Parietal lobe (tissue), 2 donors: ENCODE results near the gene HSPA1L. TPM values are rescaled to one million over a fixed set of nuclear protein-coding genes. Genes with fewer than 3 reads are reported as not detected.

Experiments
- small RNA-seq: library from RNA; depleted of rRNA; stranded (forward); fragments of <200 nt; gene quantifications from one replicate; pipeline ENCODE3, GENCODE V24; 2014; ENCODE audit warnings: low replicate concordance
- total RNA-seq: library from RNA; depleted of rRNA; stranded (reverse); fragments of >200 nt; gene quantifications from one replicate; pipeline ENCODE4 v1.2.3, GENCODE V29; 2014

HSPA1L gene
- 3.1 TPM for total RNA-seq

GRCh38 chr6:31815025-31815838 lies at the start of gene HSPA1L, which contains the start of gene HSPA1A:
HSPA1L (minus strand) TSS chr6:31815283; CDS start chr6:31811972, 3,311 bp downstream.
HSPA1A (plus strand) TSS chr6:31815543; CDS start chr6:31815757, 214 bp downstream.

GRCh38 chr6:31862344-31863235 lies 47.5 kb upstream of the HSPA1L start, which contains the start of gene NEU1:
NEU1 (minus strand) TSS chr6:31862821; CDS start chr6:31862776, 45 bp downstream.

DNA sequence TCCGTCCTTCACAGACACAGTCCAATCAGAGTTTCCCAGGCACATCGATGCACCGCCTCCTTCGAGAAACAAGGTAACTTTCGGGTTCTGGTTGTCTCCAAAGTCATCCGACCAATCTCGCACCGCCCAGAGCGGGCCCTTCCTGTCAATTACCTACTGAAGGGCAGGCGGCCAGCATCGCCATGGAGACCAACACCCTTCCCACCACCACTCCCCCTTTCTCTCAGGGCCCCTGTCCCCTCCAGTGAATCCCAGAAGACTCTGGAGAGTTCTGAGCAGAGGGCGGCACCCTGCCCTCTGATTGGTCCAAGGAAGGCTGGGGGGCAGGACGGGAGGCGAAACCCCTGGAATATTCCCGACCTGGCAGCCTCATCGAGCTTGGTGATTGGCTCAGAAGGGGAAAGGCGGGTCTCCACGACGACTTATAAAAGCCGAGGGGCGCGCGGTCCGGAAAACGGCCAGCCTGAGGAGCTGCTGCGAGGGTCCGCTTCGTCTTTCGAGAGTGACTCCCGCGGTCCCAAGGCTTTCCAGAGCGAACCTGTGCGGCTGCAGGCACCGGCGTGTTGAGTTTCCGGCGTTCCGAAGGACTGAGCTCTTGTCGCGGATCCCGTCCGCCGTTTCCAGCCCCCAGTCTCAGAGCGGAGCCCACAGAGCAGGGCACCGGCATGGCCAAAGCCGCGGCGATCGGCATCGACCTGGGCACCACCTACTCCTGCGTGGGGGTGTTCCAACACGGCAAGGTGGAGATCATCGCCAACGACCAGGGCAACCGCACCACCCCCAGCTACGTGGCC lies 12.4 kb upstream of the HSPA1L start, which contains the start of gene HSPA1B:
TSS of gene HSPA1B (plus strand) at position 453 of the 794 bp plus-strand sequence. CDS start at position 666, 213 bp downstream.

DNA sequence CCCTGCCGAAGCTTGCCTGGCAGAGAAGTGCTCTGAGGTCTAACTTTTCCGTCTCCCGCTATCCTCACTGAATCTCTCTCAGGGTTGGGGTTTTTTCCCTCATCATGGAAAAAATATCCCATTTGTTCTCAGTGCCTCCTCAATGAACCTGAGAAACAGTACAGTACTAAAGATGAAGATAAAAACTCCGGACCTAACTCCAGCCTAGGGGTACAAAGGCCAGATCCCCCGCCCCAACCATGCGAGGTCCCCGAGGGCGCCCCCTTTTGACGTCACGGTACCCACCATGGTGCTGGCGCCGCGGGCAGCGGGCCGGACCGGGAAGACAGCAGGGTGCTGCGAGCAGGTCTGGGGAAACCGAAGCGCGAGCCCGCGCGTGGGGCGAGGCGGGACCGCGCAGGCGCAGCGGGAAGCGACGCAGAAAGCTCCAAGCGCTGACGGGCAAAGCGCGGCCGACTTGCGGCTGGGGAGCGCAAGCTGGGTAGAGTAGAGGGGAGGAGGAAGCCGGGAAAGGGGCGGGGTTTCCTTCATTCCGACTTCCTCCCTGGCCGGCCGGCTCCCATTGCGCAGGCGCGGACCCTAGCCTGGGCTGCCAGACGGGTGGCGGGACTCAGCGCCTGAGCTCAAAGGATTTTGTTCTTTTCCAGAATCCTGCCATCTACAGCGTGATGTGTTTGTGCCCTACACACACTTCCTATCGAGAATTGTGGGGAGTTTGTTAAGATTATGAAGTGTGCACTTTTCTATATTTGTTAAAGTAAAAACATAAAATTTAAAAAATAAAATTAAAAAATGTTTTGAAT lies 8.4 kb downstream of the HSPA1L start, which contains the start of gene LSM2:
TSS of gene LSM2 (minus strand) at position 497 of the 803 bp plus-strand sequence. CDS start at position 288, 209 bp downstream.

DNA sequence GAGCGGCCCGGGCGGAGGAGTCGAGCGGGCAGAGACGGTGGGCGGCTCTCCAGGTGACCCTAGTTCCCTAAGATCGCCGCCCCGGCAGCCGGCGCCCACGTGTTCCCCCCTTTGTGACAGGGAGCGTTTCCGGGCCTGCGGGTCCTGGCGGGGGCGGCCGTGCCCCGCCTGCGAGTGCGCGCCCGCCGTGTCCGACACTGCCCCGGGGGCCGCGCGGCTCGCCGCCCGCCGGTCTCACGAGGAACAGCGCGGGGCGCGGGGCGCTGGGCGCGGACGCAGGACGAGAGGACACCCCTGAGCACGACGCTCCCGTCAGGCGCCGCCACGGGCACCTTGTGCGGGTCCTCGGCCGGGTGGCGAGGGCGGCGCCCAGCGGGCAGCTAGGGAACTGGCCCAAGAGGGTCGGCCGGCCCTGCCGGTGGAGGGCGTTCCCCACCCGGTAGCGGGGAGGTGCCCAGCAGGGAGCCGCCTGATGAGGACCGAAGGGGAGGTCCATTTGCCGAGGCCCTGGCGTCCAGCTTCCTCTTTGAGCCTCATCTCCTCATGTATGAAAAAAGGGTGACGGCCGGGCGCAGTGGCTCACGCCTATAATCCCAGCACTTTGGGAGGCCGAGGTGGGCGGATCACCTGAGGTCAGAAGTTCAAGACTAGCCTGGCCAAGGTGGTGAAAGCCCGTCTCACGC lies 19.3 kb downstream of the HSPA1L start, which contains the start of gene VARS1:
TSS of gene VARS1 (minus strand) at position 137 of the 683 bp plus-strand sequence. CDS start 535 bp downstream, outside the sequence.

GRCh38 chr6:31776989-31777666 lies 38.0 kb downstream of the HSPA1L start, which contains the start of gene VWA7:
VWA7 (minus strand) TSS chr6:31777328; CDS start chr6:31776779, 549 bp downstream.

GRCh38 chr6:31762356-31762755 lies 52.7 kb downstream of the HSPA1L start, which contains the start of gene SAPCD1:
SAPCD1 (plus strand) TSS chr6:31762656; CDS start chr6:31763055, 399 bp downstream.

Small RNAs within 50 kb of the gene (small RNA-seq; reads per million reads assigned to genes)
- not detected for gene MSH5-SAPCD1
- not detected for gene RF00019
- gene SAPCD1, result not detected
- 74.9 reads per million, percentile 95 among the genes with 10 or more reads in this experiment for gene SNORD48
- gene SNORD52, result not detected

Other genes starting within 250 kb of the HSPA1L start
- gene LTA, start 243.0 kb downstream of the HSPA1L start, total RNA-seq, result not detected
- not detected for gene TNF, start 239.7 kb downstream of the HSPA1L start, total RNA-seq
- not detected for gene LTB, start 232.9 kb downstream of the HSPA1L start, total RNA-seq
- not detected for gene LST1, start 229.0 kb downstream of the HSPA1L start, total RNA-seq
- not detected for gene NCR3, start 222.3 kb downstream of the HSPA1L start, total RNA-seq
- gene AIF1, start 200.0 kb downstream of the HSPA1L start, total RNA-seq, result 3.4 TPM
- gene PRRC2A, start 194.6 kb downstream of the HSPA1L start, total RNA-seq, result 94.8 TPM
- 177 TPM for gene BAG6, start 162.6 kb downstream of the HSPA1L start, total RNA-seq
- 2.2 TPM for gene APOM, start 159.4 kb downstream of the HSPA1L start, total RNA-seq
- 17.2 TPM for gene C6orf47, start 154.5 kb downstream of the HSPA1L start, total RNA-seq
- gene GPANK1, start 150.3 kb downstream of the HSPA1L start, total RNA-seq, result 11.3 TPM
- 83.6 TPM for gene CSNK2B, start 149.2 kb downstream of the HSPA1L start, total RNA-seq
- gene LY6G5B, start 145.3 kb downstream of the HSPA1L start, total RNA-seq, result 13.5 TPM
- gene LY6G5C, start 134.2 kb downstream of the HSPA1L start, total RNA-seq, result 5.6 TPM
- gene ABHD16A, start 112.0 kb downstream of the HSPA1L start, total RNA-seq, result 67.9 TPM
- gene LY6G6F, start 108.4 kb downstream of the HSPA1L start, total RNA-seq, result not detected
- gene LY6G6D, start 99.9 kb downstream of the HSPA1L start, total RNA-seq, result not detected
- not detected for gene LY6G6C, start 93.5 kb downstream of the HSPA1L start, total RNA-seq
- not detected for gene MPIG6B, start 91.9 kb downstream of the HSPA1L start, total RNA-seq
- 126 TPM for gene DDAH2, start 86.0 kb downstream of the HSPA1L start, total RNA-seq
- 20.0 TPM for gene CLIC1, start 78.8 kb downstream of the HSPA1L start, total RNA-seq
- 14.1 TPM for gene MSH5, start 75.3 kb downstream of the HSPA1L start, total RNA-seq
- 1.3 TPM for gene SAPCD1, start 52.6 kb downstream of the HSPA1L start, total RNA-seq
- gene VWA7, start 38.0 kb downstream of the HSPA1L start, total RNA-seq, result 0.31 TPM
- 57.9 TPM for gene VARS1, start 19.5 kb downstream of the HSPA1L start, total RNA-seq
- 15.3 TPM for gene LSM2, start 8.3 kb downstream of the HSPA1L start, total RNA-seq
- gene HSPA1A, start 260 bp upstream of the HSPA1L start, total RNA-seq, result 170 TPM
- 217 TPM for gene HSPA1B, start 12.5 kb upstream of the HSPA1L start, total RNA-seq
- 17.5 TPM for gene NEU1, start 47.5 kb upstream of the HSPA1L start, total RNA-seq
- not detected for gene SLC44A4, start 63.7 kb upstream of the HSPA1L start, total RNA-seq
- gene EHMT2, start 82.4 kb upstream of the HSPA1L start, total RNA-seq, result 114 TPM
- 31.0 TPM for gene ZBTB12, start 86.8 kb upstream of the HSPA1L start, total RNA-seq
- gene C2, start 112.4 kb upstream of the HSPA1L start, total RNA-seq, result 3.1 TPM
- gene CFB, start 130.8 kb upstream of the HSPA1L start, total RNA-seq, result 1.9 TPM
- gene NELFE, start 143.7 kb upstream of the HSPA1L start, total RNA-seq, result 46.6 TPM
- 66.7 TPM for gene SKIC2, start 143.9 kb upstream of the HSPA1L start, total RNA-seq
- gene DXO, start 156.9 kb upstream of the HSPA1L start, total RNA-seq, result 10.0 TPM
- 20.7 TPM for gene C4A, start 166.8 kb upstream of the HSPA1L start, total RNA-seq
- 8.8 TPM for gene C4B, start 199.5 kb upstream of the HSPA1L start, total RNA-seq
- not detected for gene CYP21A2, start 223.1 kb upstream of the HSPA1L start, total RNA-seq